NCI-H146 (cell line): ENCODE measurements around the gene FGFR3.
"Not testable (repeated sequence)": the region's sequence is repeated elsewhere in the genome, so short reads cannot be mapped to it uniquely, and the experiment has no call there.

Experiments
- DNase-seq: peaks from one replicate; lab custom pipeline; 2025; lab: John Stamatoyannopoulos, UW

FGFR3 gene

DNA sequence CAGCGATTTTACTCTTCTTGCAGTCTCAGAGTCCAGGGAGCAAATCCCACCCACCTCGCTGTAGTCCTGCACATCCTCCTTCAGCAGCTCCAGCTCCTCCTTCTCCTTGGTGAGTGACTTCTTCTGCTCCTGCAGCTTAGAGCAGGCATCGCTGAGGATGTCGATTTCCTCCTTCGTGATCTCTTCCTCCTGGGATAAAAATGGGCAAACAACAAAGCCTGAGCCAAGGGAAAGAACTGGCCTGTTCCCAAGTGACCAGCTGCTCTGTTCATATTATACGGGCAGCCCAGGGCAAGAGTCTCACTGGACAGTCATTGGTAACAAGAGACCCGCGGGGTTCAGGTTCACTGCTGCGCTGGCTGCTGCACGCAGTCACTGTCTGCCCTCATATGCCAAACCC is 26.2 kb downstream of the FGFR3 start:
- DNase-seq = no peak

DNA sequence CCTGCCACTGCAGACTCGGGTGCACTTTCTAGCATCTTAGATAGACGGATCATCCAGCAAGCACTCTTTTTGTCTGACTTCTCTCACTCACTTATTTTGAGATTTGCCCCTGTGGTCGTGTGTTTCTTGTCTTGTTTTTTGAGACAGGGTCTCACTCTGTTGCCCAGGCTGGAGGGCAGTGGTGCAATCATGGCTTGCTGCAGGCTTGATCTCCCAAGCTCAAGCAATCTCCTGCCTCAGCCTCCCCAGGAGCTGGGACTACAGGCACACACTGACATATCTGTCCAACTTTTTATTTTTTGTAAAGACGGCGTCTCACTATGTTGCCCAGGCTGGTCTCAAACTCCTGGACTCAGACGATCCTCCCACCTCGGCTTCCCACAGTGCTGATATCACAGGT is 26.7 kb downstream of the FGFR3 start:
- no peak for DNase-seq

DNA sequence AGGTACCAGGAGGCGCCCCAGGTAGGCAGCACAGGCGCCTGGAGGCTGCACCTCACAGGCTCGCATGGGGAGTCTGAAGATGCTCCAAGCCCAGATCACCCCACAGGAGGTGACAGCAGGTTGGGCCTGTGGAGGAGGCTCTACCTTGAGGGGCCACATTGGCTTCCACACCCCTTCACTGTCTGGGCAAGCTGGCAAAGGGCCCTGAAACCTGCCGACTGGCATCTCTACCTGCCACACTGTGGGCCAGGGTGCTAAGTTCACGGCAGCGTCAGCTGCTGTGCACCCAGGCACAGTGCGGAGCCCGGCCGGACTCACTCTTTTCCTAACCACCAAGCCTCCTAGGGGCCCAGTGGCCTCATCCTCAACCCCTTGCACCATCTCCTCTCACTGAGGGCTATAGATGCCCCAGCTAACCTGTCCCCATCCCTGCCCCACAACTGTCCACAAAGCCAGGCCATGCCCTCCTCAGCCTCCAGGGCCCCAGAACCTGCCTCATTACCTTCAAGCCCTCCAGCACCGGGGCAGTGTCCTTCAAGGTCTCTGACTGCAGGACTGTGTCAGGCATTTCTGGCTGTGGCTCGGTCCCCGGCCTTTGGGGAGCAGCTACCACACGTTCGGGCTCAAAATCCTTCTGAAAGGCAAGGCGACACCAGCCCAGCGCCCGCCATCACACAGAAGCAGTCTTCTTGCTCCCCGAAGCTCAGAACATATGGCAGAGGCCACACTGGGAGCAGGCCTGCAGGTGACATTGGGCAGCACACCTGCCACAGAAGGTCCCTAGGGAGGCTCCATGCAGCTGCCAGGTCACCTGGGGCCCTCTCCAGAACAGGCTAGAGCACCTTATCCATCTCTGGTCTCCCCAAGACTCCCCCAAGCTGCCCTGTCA is 28.8 kb downstream of the FGFR3 start:
- no peak for DNase-seq

DNA sequence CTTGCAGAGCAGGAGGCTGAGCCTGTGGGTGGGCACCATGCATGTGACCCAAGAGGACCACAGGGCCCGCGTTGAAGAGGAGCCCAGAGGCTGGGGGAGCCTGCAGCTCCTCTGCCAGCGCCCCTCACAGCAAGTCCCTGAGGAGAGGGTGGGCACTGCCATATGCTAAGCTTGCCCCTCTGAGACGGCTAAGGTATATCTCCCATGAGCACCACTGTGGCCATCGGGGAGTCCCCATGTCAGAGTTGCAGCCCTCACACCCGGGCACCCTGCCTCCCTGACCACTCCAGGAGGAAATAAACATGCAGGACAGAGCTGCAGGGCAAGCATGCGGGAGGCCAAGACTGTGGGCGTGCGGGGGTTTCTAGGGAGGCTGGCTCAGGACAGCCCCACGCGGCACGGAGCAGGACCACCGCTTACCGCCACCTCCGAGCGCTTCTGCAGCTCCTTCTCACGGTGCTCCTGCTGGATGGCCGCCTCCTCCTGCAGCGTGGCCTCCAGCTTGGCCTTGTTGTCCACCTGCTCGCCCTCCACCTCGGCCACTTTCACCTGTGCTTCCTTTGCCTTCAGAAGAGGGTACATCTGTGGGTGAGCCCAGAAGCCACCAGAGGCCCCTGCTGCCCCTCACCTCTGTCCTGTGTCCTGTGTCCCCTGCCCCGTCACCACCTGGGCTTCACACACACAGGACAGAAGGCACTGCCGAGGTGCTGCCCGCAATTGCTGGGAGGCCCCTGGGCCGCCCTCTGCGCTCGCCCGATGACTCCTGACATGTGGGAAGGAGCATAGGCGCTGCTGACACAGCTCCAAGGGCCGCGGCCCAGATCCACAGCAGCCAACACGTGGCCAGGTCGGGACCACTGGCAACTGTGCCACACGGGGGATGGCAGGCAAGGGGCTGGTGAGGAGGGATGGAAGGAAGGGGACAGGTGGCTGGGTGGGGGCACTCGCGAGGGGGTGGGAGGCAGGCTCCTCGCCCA is 29.8 kb downstream of the FGFR3 start:
- no peak for DNase-seq

DNA sequence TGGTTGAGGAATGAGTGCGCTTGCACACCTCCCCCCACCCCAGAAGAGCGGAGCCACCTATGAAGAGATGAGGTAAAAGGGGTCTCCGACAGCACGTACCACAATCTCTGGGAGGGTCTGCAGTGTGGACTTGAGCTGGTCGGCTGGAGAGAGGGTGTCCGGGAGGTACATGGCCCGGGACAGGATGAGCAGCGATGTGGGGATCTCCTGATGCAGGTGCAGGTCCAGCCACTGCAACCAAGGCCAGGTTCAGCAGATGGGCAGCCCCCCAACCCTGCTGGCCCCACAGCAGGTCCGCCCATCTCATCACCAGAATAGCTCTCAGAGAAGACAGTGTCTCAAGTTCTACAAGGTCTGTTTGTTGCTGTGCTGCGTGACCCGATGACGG is 30.4 kb downstream of the FGFR3 start:
- DNase-seq = no peak

DNA sequence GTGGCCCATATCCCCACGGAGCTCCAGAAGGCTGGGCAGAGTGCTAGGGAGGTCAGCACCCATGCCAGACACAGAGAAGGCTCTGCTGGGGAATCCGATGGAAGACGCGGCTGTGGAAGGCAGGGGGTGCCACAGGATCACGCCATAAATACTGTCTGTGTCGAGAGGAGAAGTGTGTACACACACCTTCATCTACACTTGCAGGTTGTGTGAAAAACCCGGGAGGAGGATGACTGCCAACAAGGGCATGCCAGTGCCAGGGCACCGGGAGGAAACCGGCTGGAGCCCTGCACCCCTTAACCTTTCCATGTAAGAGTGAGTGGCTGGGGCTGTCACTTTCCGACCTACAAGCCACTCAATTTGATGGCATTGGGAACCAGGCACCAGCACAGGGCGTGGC is 31.7 kb downstream of the FGFR3 start:
- DNase-seq = no peak

DNA sequence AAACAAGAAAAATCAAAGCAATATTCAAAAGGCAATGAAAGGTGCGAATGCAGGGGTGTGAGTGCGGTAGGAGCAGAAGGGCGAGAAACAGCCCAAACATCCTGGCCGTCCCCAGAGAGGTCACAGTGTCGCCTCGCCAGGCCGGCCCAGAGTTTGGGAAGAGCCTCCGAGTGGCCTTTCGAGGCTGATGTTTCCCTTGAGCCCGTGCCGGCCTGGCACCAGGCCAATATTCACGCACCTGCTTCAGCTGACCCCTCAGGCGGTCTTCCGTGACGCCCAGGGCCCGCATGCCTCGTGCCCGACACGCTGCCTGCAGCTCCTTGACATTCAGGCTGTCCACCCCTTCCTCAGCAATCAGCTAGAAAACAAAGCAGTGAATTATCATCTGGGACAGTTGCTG is 32.2 kb downstream of the FGFR3 start:
- DNase-seq = no peak

DNA sequence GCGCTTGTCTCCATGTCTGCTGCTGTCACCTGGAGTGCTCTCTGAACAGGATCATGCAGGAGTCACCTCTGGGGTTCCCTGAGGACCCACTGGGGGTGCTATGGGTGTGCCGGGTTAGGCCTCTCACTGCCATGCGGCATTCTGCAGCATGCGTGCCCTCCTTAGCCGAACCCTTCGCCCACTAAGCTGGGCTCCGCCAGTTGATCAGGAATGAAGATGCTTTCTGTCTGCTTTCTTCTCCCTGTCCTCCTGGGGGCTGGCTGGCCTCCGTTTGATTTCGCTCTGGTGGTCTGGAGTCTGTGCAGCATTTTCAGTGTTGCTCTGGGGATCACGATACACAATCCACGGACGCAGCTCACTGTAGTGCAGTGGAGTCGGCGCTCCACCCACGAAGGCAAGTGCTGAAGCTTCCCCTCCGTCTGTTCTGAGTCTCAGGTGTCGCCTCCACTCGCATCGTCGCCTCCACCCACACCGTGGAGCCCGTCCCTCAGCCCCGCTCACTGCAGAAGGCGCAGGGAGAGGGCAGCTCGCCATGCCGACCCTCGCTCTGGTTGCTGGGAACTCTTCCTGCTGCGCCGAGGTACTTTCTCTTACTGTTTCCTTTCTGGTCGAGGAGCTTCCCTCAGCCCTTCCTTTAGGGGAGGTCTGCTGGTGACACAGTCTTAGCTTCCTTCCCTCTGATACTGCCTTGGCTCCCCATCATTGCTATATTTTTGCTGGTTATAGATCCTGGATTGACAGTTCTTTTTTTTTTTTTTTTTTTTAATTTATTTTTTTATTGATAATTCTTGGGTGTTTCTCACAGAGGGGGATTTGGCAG is 33.6 kb downstream of the FGFR3 start:
- DNase-seq = no peak

DNA sequence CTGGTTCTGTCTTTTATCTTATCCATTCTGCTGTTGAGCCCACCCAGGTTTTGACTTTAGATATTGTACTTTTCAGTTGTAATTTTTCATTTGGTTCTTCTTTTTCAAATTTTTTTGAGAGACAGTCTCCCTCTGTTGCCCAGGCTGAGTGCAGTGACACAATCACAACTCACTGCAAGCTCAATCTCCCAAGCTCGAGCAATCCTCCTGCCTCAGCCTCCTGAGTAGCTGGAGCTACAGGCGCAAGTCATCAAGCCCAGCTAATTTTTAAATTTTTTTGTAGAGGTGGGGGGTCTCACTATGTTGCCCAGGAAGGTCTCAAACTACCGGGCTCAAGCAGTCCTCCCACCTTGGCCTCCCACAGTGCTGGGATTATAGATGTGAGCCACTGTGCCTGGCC is 37.1 kb downstream of the FGFR3 start:
- no peak for DNase-seq

DNA sequence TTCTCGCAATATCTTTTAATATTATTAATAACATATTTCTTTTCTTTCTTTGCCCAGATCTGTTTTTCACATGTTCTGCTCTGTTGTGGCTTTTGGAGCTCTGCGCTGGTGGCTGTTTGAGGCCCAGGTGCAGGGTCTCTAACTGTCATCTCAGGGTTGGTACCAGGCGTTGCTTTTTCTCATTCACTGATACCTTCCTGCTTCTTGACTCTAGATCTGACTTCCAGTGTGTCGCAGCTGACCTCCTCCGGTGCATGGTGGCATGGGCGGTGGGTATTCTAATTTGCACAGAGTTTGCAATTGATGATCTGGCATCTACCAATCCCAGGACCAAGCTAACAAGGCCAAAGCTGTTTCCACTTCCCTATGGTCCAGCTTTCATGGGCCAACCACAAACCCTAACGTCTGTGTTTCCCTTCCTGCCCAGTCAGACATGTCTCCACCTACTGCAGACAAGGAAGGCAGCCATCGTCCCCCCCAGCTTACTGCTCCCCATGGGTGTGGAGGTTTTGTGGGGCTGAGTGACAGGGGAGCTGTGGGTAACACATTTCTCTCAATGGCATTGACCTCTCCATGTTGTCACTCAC is 37.6 kb downstream of the FGFR3 start:
- DNase-seq = no peak

DNA sequence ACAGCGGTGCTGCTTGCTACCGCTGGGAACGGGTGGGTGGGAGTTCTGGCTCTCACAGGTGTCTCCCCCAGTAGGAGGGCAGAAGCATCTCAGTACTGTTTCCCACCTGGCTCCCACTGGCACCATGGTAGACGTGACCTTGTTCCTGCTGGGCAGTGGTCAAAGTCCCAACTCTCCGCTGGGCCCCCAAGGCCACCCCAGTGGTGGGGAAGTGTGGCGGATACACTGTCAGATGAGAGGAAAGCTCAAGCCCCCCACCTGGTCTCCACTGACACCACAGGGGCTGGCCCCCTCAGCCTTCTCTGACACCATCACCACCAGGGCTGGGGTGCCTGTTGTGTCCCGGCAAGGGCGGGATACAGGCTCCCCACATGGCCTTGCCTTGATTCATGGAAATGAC is 38.2 kb downstream of the FGFR3 start:
- DNase-seq = no peak

DNA sequence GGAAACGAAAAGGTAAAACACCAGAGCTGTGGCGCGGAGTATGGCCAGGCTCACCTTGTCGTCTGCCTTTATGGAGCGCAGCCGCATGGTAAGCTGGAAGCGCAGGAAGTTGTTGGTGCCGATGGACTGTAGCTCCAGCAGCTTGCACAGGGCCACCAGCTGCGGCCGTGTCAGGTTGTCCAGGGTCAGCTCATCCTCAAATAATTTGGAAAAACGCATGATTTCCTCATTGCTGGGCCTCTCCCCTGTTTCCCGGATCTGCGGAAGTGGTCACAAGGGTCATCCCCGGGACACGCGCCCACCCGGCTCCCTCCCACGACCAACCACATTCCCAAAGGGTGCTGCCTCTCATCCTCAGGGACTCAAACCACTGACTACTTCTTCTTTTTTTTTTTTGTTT is 39.6 kb downstream of the FGFR3 start:
- no peak for DNase-seq

DNA sequence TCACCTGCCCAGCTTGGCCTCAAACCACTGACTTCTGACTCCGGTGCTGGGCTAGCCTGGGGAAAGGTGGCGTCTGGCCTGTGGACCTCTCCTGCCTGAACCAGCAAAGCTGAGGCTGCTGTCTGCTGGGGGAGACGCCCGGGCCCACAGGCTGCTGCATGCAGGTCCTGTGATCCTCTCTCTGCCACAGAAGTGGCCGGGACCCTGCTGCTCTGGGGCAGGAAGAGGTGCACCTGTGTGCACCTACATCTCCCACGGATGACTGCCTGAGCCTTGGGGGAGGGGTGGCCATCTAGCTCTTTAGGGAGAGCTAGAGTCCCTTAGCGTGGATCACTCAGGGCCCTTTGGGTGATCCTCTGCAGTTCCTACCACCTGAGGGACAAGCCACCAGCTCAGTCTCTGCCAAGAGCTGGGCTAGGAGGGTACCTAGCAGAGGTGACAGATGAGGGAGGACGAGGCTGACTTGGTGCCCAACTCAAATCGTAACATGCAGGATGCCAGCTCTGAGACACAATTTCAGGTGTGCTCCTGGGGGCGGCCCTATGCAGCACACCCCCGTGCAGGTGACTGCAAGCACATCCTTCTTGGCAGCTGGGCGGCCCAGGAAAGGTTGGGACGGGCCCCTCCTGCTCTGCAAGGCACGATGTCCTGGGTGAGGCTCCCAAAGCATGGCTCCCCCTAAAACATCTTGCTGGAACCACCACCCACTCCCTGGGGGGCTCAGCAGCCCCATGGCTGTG is 40.4 kb downstream of the FGFR3 start:
- no peak for DNase-seq

DNA sequence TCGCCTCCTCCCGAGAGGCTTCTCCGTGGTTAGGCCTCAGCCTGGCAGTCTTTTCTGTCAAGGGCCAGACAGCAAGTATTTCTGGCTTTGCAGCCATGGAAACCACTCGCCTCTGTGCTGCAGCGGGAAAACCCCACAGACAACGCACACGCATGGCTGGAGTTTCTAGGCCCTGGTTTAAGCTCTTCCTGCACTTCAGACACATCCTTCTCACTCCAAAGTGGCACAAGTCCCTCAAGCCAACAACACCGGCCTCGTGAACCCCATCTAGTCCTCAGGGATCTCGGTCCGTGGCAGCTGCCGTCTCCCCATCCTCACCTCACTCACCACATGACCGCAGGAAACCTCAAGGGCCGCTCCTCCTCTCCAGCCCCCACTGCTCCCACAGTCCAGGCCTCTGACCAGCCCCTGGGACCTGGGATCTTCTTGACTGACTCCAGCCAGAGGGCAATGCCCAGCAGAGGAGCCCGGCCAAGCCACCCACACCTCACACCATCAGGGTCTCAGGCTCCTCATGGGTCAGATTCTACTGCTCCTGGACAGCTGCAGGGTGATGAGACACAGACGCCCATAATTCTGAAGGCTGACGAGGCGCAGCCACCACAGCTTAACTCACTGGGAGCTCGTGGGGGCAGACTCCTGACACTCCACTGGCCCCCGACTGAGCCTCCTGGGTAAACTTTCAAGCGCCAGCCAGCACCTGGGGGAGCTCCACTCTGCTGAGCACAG is 41.1 kb downstream of the FGFR3 start:
- no peak for DNase-seq

DNA sequence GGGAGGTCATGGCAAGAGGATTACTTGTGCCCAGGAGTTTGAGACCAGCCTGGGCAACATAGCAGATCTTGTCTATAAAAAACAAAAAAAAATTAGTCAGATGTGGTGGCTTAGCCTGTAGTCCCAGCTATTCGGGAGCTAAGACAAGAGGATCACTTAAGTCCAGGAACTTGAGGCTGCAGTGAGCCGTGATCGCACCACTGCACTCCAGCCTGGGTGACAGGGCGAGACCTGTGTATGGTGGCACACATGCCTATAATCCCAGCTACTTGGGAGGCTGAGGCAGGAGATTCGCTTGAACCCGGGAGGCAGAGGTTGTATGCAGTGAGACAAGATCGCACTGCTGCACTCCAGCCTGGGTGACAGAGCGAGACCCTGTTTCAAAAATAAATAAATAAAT is 42.7 kb downstream of the FGFR3 start:
- DNase-seq = not testable (repeated sequence)

DNA sequence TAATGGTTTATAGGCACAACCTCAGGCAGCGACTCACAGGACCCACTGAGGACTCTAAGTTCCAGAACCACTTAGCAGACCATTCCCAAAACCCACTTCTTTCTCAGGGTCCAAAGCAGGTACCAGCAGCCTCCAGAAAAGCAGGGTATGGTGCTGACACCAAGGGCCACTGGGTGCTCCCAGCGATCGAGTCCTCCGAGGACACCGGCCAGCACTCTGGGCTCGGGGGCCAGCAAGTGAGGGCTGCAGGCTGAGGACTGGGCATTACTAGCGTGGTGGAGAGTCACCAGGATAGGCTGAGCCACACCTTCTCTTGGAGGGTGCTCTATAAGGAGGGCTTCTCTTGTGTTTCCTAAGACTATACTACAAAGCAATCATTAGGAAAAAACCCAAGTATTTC is 43.6 kb downstream of the FGFR3 start:
- no peak for DNase-seq

DNA sequence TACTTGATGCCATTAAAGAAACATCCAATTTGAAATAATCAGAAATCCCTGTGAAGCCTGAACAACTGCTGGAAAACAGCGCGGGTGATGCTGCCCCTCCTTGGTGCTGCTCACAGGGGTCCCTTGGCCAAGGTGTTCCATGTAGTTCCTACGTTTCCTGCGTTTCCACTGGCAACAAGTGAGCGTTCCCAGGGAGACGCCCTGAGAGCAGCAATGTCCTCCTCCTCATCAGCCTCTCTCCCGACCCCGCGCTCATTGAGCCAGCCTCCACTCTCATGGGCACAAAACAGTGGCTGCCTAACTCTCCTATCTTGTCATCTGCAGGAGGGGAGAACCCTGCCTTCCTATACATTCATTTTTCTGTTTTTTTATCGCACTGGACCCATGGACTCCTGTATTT is 44.0 kb downstream of the FGFR3 start:
- DNase-seq = no peak

DNA sequence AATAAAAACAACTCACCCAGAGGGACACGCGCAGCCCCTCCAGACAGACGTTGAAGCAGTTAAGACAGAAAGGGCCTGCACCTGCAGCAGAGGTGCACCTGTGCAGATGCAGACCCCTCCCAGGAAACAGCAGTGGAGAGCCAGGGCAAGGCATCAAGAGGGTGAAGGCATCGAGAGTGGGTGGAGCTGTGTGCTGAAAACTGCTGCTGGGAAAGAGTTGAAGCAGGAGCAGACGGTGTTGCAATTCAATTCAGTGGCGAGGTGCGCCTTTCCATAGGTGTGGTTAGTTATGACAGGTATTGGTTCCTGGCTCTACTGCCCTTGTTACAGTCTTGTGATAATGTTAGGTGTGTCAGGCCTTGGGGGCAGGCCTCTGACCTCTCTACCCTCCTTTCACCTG is 46.2 kb downstream of the FGFR3 start:
- no peak for DNase-seq

DNA sequence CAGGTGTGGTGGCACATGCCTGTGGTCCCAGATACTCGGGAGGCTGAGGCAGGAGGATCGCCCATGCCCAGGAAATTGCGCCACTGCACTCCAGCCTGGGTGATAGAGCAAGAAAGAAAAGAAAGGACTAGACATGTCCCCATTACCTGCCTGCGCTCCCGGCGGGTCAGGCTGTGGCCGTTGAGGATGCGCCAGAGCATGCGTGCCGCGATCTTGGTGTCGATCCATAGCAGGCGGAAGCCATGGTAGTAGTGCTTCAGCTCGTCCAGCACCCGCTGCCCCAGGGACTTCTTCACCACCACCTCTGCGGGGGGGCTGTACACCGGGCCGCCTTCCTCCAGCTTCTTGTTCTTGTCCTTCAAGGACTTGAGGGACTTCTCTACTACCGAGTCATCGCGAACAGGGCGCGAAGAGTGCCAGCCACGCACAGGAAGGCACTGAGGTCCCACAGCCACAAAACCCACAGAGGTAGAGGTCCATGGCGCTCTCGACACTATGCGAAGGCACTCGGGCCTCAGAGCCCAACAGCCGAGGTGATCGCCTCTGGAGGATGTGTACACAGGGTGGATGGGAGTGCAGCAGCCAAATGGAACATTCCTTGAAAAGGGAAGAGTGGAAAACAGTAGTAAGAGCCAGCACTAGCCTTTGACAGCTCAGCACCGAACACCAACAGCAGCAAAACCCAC is 48.3 kb downstream of the FGFR3 start:
- DNase-seq = no peak

DNA sequence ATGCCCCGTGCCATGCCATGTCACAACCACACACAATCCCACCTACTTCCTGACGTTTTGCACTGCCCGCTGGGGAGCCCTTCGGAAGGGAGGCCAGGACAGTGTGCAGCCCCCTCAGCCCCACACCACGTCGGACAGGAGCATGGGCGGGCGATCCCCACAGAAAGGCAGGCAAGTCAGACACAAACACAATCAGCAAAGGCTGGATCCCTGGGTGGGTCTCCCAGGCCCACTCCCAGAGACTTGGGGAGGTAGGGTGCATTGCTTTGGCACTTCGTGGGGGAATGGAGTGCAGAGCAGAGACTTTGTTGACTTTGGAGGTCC is 48.8 kb downstream of the FGFR3 start:
- no peak for DNase-seq
